ENCODE data around the gene HILPDA.
"Not testable (repeated sequence)": the region's sequence is repeated elsewhere in the genome, so short reads cannot be mapped to it uniquely, and the experiment has no call there.

Gene HILPDA

GRCh38 chr7:128452552-128452951 lies 3.1 kb upstream of the HILPDA start:
- Histone ChIP-seq H3K27me3 (no peaks in the 10 kb centered on the region), H3K4me3 (ENCODE audit: low read depth in 1 of 2, low read length in 1 of 2) (no peak overlapping the region), H3K27ac (no peak overlapping the region), H3K4me1 (ENCODE audit: control insufficient read depth in 1 of 2, insufficient read depth in 1 of 2, low read depth in 1 of 2, low read length in 1 of 2) (peaks cover 13 to 16% of the 10 kb centered on the region in 2 experiments), H3K9me3 (no peaks in the 10 kb centered on the region), H3K36me3 (no peaks in the 10 kb centered on the region)
- no peak for TF ChIP-seq CTCF (IDR thresholded peaks at IDR 0.05)

GRCh38 chr7:128453836-128454804 lies 1.6 kb upstream of the HILPDA start:
- TF ChIP-seq CTCF (IDR thresholded peaks at IDR 0.05), result no peak
- Histone ChIP-seq H3K36me3 (no peaks in the 10 kb centered on the region), H3K27me3 (no peaks in the 10 kb centered on the region), H3K4me3 (ENCODE audit: low read depth in 1 of 2, low read length in 1 of 2) (no peak overlapping the region), H3K4me1 (ENCODE audit: control insufficient read depth in 1 of 2, insufficient read depth in 1 of 2, low read depth in 1 of 2, low read length in 1 of 2) (peaks cover 13 to 16% of the 10 kb centered on the region in 2 experiments), H3K27ac (no peak overlapping the region), H3K9me3 (no peaks in the 10 kb centered on the region)

GRCh38 chr7:128454808-128455542 lies 703 bp upstream of the HILPDA start:
- TF ChIP-seq CTCF (IDR thresholded peaks at IDR 0.05), result no peak
- peak overlapping the region; percentile 67 to 82 for H3K4me3 ChIP-seq (ENCODE audit: low read depth in 1 of 2, low read length in 1 of 2)
- H3K27ac ChIP-seq, result peak overlapping the region; percentile 68
- H3K27me3 ChIP-seq, result no peaks in the 10 kb centered on the region
- no peaks in the 10 kb centered on the region for H3K9me3 ChIP-seq
- H3K4me1 ChIP-seq (ENCODE audit: control insufficient read depth in 1 of 2, insufficient read depth in 1 of 2, low read depth in 1 of 2, low read length in 1 of 2), result peaks cover 13 to 22% of the 10 kb centered on the region in 2 experiments
- no peaks in the 10 kb centered on the region for H3K36me3 ChIP-seq

- H3K27ac ChIP-seq, result peak overlapping the region; percentile 68
- H3K27me3 ChIP-seq, result no peaks in the 10 kb centered on the region
- no peaks in the 10 kb centered on the region for H3K9me3 ChIP-seq
- H3K4me1 ChIP-seq (ENCODE audit: control insufficient read depth in 1 of 2, insufficient read depth in 1 of 2, low read depth in 1 of 2, low read length in 1 of 2), result peaks cover 13 to 22% of the 10 kb centered on the region in 2 experiments
- H3K4me3 ChIP-seq (ENCODE audit: low read depth in 1 of 2, low read length in 1 of 2), result peak overlapping the region; percentile 67 to 82
- H3K36me3 ChIP-seq, result no peaks in the 10 kb centered on the region
- no peak for TF ChIP-seq CTCF (IDR thresholded peaks at IDR 0.05)
Measured at GRCh38 chr7:128456255-128456725, 612 bp downstream of the HILPDA start.

GRCh38 chr7:128457385-128457784 lies 1.7 kb downstream of the HILPDA start:
- H3K36me3 ChIP-seq; H3K4me3 ChIP-seq (ENCODE audit: low read depth in 1 of 2, low read length in 1 of 2); H3K9me3 ChIP-seq; H3K27me3 ChIP-seq; H3K27ac ChIP-seq: not testable (repeated sequence)
- peaks cover 13 to 22% of the 10 kb centered on the region in 2 experiments for H3K4me1 ChIP-seq (ENCODE audit: control insufficient read depth in 1 of 2, insufficient read depth in 1 of 2, low read depth in 1 of 2, low read length in 1 of 2)

All from neutrophil (primary cell).